H1 (cell line): Measurements from ENCODE around the gene PTHLH. TPM values are rescaled to one million over a fixed set of nuclear protein-coding genes. Genes with fewer than 3 reads are reported as not detected.

Source experiments
- KDM1A ChIP-seq: fragments of 200-600, 300-600 bp; sonication (generic); IDR thresholded peaks from 2 replicates; pipeline ENCODE4 v1.7.1; 2016; ENCODE audit warnings: mild to moderate bottlenecking, low read length, borderline replicate concordance
- RBBP5 ChIP-seq: IDR thresholded peaks from 2 replicates; pipeline ENCODE4 v1.7.1; 2012; ENCODE audit warnings: low read depth, mild to moderate bottlenecking, inconsistent platforms, low read length, moderate library complexity, borderline replicate concordance
- SIN3A ChIP-seq, 2 experiments: IDR thresholded peaks in 1 of 2; conservative IDR thresholded peaks in 1 of 2; 2 replicates each; pipeline ENCODE4 v1.6.1; 2011 to 2012; ENCODE audit warnings: low read length in 2 of 2, improper control_type of control experiment in 1 of 2, low read depth in 1 of 2, mild to moderate bottlenecking in 1 of 2
- TAF1 ChIP-seq: IDR thresholded peaks from 2 replicates; pipeline ENCODE4 v1.6.1; 2011; ENCODE audit warnings: mild to moderate bottlenecking, low read depth, low read length
- polyA plus RNA-seq, 7 experiments: library from polyadenylated mRNA; depleted of rRNA in 3 of 7; stranded (reverse) in 5 of 7; unstranded in 2 of 7; fragments of >200 nt in 5 of 7; fragments of 200-250 nt in 2 of 7; gene quantifications; 1 replicate in 5 of 7; 2 replicates in 1 of 7; 4 replicates in 1 of 7; pipeline versions ENCODE4 v1.2.1 to v1.2.3, GENCODE V29; 2011 to 2013; ENCODE audit warnings: missing spikeins in 2 of 7, mixed read lengths in 2 of 7
- total RNA-seq: library from RNA; stranded (reverse); fragmentation: NEBNext Ultra II Directional; extraction: Animal tissue kit (Norgen Biotek cat#: 25700); gene quantifications from 2 replicates; pipeline ENCODE4 v1.2.1, GENCODE V29; 2021

Gene PTHLH
- total and polyA plus RNA-seq, 2 of the 8 experiments (the other 6 are each of a cell fraction or from before 2014, with no cell fraction given), result 0.32 TPM; not detected in 1

DNA sequence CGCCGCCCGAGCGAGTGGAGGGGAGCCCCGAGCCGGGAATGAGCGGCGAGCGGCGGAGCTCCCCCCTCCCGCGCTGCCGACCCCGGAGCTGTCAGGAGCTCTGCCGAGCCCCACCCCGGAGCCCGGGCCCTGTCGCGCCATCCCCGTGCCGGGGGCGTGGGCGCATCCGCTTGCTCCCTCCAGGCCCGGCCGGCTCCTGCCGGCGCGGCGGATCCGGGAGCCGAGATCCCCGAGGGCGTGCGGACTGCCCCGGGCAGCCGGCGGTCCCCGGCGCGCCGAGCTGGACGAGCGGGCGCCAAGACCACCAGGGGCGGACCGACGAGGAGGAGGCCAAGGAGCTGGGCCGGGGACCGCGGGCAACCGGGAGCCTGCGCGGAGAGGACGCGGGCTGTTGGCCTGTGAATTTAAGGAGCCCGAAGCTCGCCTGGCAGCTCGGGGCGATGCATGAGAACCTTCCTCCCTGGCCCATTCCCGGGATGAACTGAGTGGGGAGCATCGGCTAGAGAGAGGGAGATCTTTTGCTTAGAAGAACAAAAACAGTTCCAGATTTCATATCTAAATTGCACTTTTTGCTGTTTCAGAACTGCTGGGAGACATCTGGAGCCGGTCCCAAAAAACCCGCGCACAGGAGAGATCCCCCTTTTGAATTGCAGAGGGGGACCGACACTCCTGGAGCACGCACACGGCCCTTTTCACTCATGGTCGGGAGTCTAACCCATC, 2.0 kb downstream of the PTHLH start (continued):
- TF ChIP-seq SIN3A (conservative IDR thresholded peaks at IDR 0.05 in 1 of 2, IDR thresholded peaks at IDR 0.05 in 1 of 2; ENCODE audit: low read depth in 1 of 2, low read length in 2 of 2), result 0 out of 4 replicates have a peak, but pooled peaks of 1 of the 2 experiments have one; percentile 14
- peak; percentile 42; the same call in 1 of the 2 replicates for TF ChIP-seq RBBP5
- 0 out of 2 replicates have a peak, but pooled peaks have one; percentile 10 for TF ChIP-seq TAF1
- no peak for TF ChIP-seq KDM1A
